MM.1S (cell line): Measurements from ENCODE around the gene DUSP8.

Experiments
- EZH2phosphoT487 ChIP-seq: fragments of 300-600 bp; sonication (generic); IDR thresholded peaks from 2 replicates; pipeline ENCODE4 v1.6.1; 2018; ENCODE audit warnings: antibody characterized with exemption, low read length
- TF ChIP-seq, protein P1 (sequence below): fragments of 300-600 bp; sonication (generic); IDR thresholded peaks from 2 replicates; pipeline ENCODE4 v1.5.1; 2016; ENCODE audit warnings: antibody characterized with exemption, low read length, mixed read lengths

DNA sequence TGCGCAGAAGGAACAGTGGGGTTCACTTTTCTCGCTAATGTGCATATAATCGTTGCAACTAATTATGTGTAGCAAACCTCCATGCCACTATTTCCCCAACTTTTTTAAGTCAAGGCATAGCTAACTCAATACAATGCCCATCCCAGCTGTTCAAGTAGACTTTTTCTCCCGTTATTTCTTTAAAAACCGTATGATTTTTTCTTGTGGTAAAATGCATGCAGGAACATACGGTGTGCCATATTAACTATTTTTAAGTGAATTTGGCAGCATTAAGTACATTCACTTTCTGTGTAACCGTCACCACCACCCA, 2.8 kb upstream of the DUSP8 start:
- TF ChIP-seq, protein P1, sequence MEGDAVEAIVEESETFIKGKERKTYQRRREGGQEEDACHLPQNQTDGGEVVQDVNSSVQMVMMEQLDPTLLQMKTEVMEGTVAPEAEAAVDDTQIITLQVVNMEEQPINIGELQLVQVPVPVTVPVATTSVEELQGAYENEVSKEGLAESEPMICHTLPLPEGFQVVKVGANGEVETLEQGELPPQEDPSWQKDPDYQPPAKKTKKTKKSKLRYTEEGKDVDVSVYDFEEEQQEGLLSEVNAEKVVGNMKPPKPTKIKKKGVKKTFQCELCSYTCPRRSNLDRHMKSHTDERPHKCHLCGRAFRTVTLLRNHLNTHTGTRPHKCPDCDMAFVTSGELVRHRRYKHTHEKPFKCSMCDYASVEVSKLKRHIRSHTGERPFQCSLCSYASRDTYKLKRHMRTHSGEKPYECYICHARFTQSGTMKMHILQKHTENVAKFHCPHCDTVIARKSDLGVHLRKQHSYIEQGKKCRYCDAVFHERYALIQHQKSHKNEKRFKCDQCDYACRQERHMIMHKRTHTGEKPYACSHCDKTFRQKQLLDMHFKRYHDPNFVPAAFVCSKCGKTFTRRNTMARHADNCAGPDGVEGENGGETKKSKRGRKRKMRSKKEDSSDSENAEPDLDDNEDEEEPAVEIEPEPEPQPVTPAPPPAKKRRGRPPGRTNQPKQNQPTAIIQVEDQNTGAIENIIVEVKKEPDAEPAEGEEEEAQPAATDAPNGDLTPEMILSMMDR = no peak
- TF ChIP-seq EZH2phosphoT487 = no peak
